Stimulated activated CD8-positive, alpha-beta memory T cell treated with anti-CD3 and anti-CD28 coated beads, Interleukin-4, amount 100 ng/mL, for 48 hours (primary cell): Measurements from ENCODE around the gene TGFBR3.

ENCODE experiments used
- DNase-seq: peaks from one replicate; pipeline ENCODE4 v3.0.0-alpha.2; 2020

The TGFBR3 gene

GRCh38 chr1:91796390-91796654 is 89.6 kb downstream of the TGFBR3 start:
- DNase-seq = no peak

DNA sequence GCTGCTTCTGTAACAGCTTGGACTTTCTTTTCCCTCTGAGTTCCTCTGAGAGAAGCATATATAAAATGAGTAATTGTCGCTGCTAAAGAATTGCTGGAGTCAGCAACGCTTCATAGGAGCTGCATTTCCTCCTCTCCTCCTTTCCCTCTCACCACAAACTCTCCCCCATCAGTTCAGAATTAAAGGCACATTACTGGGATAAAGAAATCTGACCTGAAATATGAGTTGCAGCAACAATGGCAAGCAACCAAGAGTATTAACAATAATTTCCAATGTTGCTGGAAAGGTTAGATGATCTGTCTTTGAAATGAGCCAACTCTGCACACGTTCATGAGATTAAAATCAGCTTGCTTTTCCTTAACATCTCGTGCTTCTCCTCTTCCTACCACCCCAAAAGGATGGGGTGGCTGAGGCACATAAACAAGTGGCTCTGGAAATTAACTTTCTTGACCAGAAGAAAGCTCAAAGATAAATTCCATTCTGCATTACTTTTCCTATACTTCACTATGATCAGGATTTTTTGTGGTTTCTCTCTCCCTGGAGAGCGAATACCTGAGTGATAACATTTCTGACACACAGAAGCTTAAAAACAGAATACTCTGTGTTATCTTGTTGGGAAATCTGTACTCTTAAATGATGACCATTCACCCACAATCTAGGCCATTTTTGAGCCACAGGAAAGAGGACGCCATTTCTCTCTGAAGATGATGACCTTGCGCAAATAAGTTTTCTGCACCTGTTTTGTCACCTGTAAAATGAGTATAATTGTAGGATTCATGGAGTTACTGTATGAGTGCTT is 90.2 kb downstream of the TGFBR3 start:
- no peak for DNase-seq

DNA sequence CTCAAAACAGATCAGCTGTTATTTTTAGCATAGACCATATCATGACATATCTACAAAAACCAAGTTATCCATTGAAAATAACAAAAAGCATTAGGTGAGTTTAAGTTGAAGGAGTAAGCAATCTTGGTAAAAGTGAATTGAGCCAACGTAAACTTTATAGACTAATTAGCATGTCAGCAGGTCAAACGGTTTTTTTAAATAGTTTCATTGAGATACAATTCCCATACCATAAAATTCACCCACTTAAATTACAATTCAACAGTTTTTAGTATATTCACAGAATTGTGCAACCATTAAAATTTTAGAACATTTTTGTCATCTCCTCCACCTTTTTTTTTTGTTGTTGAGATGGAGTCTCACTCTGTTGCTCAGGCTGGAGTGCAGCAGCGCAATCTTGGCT is 92.1 kb downstream of the TGFBR3 start:
- no peak for DNase-seq

- DNase-seq = no peak
These were observed 92.8 kb downstream of the TGFBR3 start for GRCh38 chr1:91793189-91793588.

GRCh38 chr1:91792489-91793071 is 93.4 kb downstream of the TGFBR3 start:
- no peak for DNase-seq

GRCh38 chr1:91791691-91792488 is 94.1 kb downstream of the TGFBR3 start:
- no peak for DNase-seq

- DNase-seq = no peak
These were observed 94.8 kb downstream of the TGFBR3 start for GRCh38 chr1:91791103-91791502.

DNA sequence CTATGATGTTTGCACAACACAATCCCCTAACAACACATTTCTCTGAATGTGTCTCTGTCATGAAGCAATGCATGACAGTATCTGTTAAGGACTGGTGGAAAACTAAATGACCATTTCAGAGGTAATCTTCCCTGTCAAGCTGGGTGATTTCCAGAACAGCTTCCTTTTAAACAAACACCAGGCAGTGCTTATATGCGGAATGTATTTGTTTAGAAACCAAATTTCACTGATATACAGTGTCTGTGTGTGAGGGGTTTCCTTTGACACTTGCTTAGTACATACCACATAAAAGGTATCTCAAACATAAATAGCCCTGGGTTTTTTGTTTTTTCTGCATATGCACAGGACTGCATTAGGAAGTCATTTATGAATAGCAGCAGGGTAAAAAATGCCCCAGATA is 95.6 kb downstream of the TGFBR3 start:
- DNase-seq = no peak

DNA sequence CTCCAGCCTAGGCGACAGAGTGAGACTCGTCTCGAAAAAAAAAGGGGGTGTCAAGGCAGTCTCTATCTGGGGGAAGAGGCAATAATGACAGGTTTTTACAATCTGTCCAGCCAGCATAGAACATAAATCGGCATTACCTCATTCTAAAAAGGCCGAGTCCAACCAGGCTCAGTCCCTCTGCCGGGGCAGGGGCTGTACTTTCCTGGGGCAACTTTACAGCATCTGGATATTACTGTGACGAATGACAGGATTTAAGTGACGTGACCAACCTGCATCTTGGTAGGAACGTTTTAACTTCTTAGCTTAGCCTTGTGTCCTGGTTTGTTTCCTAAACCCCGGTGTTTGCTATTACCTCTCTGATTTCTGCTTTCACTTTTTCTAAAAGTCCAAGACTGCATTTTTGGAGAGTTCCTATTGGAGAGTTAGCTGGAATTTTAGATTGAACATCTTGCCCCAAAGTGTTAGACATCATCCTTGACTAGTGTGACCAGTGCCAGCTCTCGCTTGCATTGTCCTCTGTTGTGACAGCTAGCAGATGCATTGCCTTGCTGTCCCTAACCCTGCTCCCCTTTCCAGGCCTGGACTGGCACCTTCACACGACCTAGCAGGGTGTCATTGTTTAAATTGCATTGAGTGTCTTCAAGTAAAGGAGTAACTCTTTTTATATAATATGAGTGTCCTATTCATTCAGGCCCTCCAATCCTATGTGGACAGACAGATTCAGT is 96.5 kb downstream of the TGFBR3 start:
- DNase-seq = no peak

DNA sequence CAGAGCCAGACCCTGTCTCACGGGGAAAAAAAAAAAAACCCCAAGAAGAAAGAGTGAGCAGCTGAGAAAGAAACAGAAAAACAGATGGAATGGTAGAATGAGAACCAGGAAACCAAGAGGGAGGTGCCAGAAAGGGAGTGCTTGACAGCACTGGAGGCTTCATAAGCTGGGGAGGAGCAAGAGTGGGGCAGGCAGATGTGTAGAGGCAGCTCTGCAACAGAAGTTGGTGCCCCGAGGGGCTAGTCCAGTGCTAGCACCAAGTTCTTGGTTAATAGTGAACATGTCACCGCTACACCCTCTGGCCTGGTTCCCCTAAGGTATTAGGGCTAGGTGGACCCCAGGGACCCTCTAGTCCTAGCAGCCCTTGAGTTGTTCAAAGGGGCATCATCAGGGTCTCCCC is 98.0 kb downstream of the TGFBR3 start:
- DNase-seq = no peak

DNA sequence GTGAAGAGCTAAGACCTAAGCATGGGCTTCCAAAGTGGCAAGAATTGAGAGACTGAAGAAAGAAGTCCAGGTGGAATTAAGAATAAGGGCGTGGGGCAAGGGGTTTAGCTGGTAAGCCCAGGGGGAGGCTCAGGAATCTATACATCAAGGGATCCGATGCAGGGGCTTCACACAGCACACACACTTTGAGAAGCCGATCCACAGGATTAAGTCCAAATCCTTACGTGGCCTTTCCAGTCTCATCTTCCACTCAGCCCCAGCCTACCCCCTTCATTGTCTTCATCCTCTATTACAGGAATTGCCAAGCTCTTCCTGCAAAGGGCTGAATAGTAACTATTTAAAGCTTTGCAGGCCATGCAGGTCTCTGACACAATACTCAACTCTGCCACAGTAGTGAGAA is 101.3 kb downstream of the TGFBR3 start:
- DNase-seq = no peak

DNA sequence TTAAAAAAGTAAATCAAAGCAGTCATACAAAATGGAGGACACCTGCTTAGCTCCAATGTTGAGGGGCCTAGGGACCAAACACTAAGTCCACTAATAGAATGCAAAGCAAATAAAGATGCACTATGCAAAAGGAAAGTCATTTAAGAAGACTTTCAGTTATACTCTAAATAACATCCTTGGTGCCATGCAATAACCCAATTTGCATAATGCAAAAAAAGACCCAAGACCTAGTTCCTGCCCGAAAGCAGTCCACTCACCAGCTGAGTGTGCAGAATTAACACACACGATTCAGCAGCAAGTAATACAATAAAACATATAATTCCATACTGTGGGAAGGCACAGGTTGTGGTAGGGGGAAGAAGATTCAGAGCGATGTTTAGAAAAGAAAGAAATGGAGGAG is 101.8 kb downstream of the TGFBR3 start:
- no peak for DNase-seq

- DNase-seq = no peak
These were observed 102.4 kb downstream of the TGFBR3 start for GRCh38 chr1:91783423-91784170.

- no peak for DNase-seq
These were observed 103.9 kb downstream of the TGFBR3 start for GRCh38 chr1:91781901-91782622.

- no peak for DNase-seq
These were observed 104.6 kb downstream of the TGFBR3 start for GRCh38 chr1:91781371-91781825.

GRCh38 chr1:91779548-91780021 is 106.4 kb downstream of the TGFBR3 start:
- no peak for DNase-seq

GRCh38 chr1:91778964-91779363 is 107.0 kb downstream of the TGFBR3 start:
- DNase-seq = no peak

DNA sequence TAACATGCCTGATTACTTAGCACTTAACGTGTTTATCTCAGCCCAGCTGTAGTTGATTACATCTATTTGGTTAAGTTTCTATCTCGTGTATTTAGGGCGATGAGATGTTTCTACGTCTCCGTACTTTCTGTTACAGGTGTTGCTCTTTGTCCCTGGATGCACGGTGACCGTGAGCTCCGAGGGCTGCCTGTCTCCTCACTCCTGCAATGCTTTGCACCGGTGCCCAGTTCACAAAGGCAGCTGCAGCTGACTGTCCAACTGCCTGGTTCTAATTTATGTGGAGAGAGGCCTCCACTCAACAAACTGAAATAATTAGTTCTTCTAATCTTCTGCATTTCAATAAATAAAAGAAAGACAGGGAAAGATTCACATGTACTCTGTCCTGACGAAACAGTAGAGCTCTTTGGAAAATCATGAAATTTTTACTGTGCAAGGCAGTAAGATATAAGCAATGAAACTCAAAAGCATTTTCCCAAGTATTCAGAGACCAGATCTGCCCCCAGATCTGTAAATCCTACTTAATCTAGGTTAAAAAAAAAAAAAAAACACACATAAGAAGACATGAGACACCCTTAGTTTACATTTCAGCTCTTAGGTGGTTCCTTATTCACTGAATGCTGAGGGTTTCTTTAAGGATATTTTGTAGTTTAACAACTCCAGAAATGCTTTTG is 108.2 kb downstream of the TGFBR3 start:
- no peak for DNase-seq

GRCh38 chr1:91777196-91777595 is 108.8 kb downstream of the TGFBR3 start:
- DNase-seq = no peak

- DNase-seq = no peak
These were observed 109.7 kb downstream of the TGFBR3 start for GRCh38 chr1:91776068-91776794.

DNA sequence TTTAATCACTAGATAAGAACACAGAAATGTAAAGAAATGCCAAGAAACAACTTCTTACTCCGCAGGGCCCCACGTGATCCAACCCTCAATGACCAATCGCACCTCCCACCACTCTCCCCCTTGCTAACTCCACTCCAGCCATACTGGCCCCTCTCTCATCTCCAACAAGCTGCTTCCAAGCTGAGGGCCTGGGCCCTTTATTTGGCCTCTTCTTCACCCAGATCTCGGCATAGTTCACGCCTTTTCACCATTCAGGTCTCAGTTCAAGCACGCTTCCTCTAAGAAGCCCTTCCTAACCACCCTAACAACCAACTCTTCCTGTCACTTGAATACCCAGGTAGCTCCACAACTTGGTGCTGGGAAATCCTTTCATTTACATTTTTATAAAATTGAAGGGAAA is 110.7 kb downstream of the TGFBR3 start:
- DNase-seq = no peak
